OCI-LY3 (cell line): ENCODE results near the gene ACSF3.
"Not testable (repeated sequence)": the region's sequence is repeated elsewhere in the genome, so short reads cannot be mapped to it uniquely, and the experiment has no call there.

Source experiments
- EZH2phosphoT487 ChIP-seq: fragments of 200-600 bp; shearing (Covaris generic); IDR thresholded peaks from 2 replicates; pipeline ENCODE4 v1.6.1; 2018; ENCODE audit warnings: antibody characterized with exemption, mixed run types, low read depth
- TF ChIP-seq, protein P1 (sequence below): fragments of 200-600, 300-600 bp; sonication (generic); IDR thresholded peaks from 2 replicates; pipeline ENCODE4 v1.5.1; 2014; ENCODE audit warnings: antibody characterized with exemption, low read length, low read depth

DNA sequence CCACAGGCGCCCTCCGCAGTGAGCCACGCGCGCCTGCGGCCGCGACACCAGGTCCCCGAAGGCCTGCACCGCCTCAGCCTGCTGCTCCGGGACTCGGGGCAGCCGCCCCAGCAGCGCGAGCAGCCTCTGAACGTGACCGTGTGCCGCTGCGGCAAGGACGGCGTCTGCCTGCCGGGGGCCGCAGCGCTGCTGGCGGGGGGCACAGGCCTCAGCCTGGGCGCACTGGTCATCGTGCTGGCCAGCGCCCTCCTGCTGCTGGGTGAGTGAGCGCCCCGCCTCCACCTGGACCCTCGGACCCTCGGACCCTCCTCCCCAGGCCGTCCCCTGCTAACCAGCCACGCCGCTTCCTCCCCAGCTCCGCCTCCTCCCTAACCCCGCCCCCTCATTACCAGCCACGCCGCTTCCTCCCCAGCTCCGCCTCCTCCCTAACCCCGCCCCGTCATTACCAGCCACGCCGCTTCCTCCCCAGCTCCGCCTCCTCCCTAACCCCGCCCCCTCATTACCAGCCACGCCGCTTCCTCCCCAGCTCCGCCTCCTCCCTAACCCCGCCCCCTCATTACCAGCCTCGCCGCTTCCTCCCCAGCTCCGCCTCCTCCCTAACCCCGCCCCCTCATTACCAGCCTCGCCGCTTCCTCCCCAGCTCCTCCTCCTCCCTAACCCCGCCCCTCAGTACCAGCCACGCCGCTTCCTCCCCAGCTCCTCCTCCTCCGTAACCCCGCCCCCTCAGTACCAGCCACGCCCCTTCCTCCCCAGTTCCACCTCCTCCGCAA is 98.7 kb downstream of the ACSF3 start:
- TF ChIP-seq, protein P1, sequence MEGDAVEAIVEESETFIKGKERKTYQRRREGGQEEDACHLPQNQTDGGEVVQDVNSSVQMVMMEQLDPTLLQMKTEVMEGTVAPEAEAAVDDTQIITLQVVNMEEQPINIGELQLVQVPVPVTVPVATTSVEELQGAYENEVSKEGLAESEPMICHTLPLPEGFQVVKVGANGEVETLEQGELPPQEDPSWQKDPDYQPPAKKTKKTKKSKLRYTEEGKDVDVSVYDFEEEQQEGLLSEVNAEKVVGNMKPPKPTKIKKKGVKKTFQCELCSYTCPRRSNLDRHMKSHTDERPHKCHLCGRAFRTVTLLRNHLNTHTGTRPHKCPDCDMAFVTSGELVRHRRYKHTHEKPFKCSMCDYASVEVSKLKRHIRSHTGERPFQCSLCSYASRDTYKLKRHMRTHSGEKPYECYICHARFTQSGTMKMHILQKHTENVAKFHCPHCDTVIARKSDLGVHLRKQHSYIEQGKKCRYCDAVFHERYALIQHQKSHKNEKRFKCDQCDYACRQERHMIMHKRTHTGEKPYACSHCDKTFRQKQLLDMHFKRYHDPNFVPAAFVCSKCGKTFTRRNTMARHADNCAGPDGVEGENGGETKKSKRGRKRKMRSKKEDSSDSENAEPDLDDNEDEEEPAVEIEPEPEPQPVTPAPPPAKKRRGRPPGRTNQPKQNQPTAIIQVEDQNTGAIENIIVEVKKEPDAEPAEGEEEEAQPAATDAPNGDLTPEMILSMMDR: not testable (repeated sequence)
- TF ChIP-seq EZH2phosphoT487: not testable (repeated sequence)
